Prostate gland (tissue), 2 donors: ENCODE data around the gene TCF20. TPM values are rescaled to one million over a fixed set of nuclear protein-coding genes. Genes with fewer than 3 reads are reported as not detected.

Source experiments
- DNase-seq: peaks from one replicate; pipeline ENCODE4 v3.0.0-alpha.2; 2019; ENCODE audit warnings: low spot score
- H3K27ac ChIP-seq, 2 donors: fragments of 200-600 bp; sonication (generic); 2 replicates each; pipeline ENCODE4 v1.5.1; 2017 to 2019
- H3K27me3 ChIP-seq: fragments of 200-600 bp; sonication (generic); replicated peaks from 2 replicates; pipeline ENCODE4 v1.5.1; 2019; ENCODE audit not compliant: insufficient read depth
- H3K36me3 ChIP-seq, 2 donors: fragments of 200-600 bp; sonication (generic); 1 replicate in 1 of 2; 2 replicates in 1 of 2; pipeline versions ENCODE4 v1.5.1 to v1.8.1; 2017 to 2019
- H3K4me1 ChIP-seq: fragments of 200-600 bp; sonication (generic); replicated peaks from 2 replicates; pipeline ENCODE4 v1.5.1; 2019
- H3K4me3 ChIP-seq, 2 donors: fragments of 200-600 bp; sonication (generic); 2 replicates each; pipeline ENCODE4 v1.5.1; 2017 to 2019
- H3K9me3 ChIP-seq: fragments of 200-600 bp; sonication (generic); 2 replicates; pipeline ENCODE4 v1.5.1; 2017
- CTCF ChIP-seq, 4 experiments: fragments of 200-600 bp in 2 of 4; fragments of 450-650 bp in 2 of 4; sonication (generic) in 2 of 4; IDR thresholded peaks; 1 replicate in 3 of 4; 2 replicates in 1 of 4; pipeline ENCODE4 v1.5.1; 2016 to 2019; ENCODE audit warnings: antibody characterized with exemption in 4 of 4, mild to moderate bottlenecking in 2 of 4, moderate library complexity in 2 of 4
- POLR2A ChIP-seq: fragments of 450-650 bp; IDR thresholded peaks from one replicate; pipeline ENCODE4 v1.6.1; 2016; ENCODE audit warnings: antibody characterized with exemption, mild to moderate bottlenecking
- POLR2AphosphoS5 ChIP-seq: sonication (generic); formaldehyde crosslinking; IDR thresholded peaks from one replicate; pipeline ENCODE4 v1.6.1; 2017; ENCODE audit warnings: antibody characterized with exemption
- WGBS: methylation state at CpG from one replicate; pipeline ENCODE4 v1.1.5; 2018; 5-methylcytosine and 5-hydroxymethylcytosine counted together
- intact Hi-C: fragments of 100-400 bp; cut with DNase I; formaldehyde crosslinking; loops from one replicate; pipeline ENCODE4 v1.14.2; 2022
- total RNA-seq, 2 donors: library from RNA; depleted of rRNA; stranded (reverse); fragments of >200 nt; gene quantifications; one replicate each; pipeline ENCODE4 v1.1.0, GENCODE V29; 2016

The TCF20 gene
- total RNA-seq, 2 donors from 2014 or later, result 43.9 to 47.3 TPM

GRCh38 chr22:42292732-42293520, 22.5 kb upstream of the TCF20 start:
- Histone ChIP-seq H3K27me3 (no peaks in the 10 kb centered on the region), H3K4me1 (peaks cover 3% of the 10 kb centered on the region)
- TF ChIP-seq POLR2AphosphoS5 (no peak), CTCF (IDR thresholded peaks at IDR 0.05) (no peak), POLR2A (no peak)

GRCh38 chr22:42291287-42291686, 20.8 kb upstream of the TCF20 start:
- 94% methylated on average over 6 of the region's 6 CpGs for WGBS
- no peak for TF ChIP-seq POLR2AphosphoS5
- no peaks in the 10 kb centered on the region for H3K4me1 ChIP-seq
- H3K27me3 ChIP-seq, result no peaks in the 10 kb centered on the region
- H3K4me3 ChIP-seq, result no peak overlapping the region
- intact Hi-C loops, result no loop called here
- H3K27ac ChIP-seq, result no peak overlapping the region
- no peaks in the 10 kb centered on the region for H3K36me3 ChIP-seq
- no peak for DNase-seq
- H3K9me3 ChIP-seq, result no peaks in the 10 kb centered on the region

More at GRCh38 chr22:42292732-42293520, 22.5 kb upstream of the TCF20 start:
- no peaks in the 10 kb centered on the region for H3K9me3 ChIP-seq
- no peak for DNase-seq
- intact Hi-C loops, result no loop called here
- no peak overlapping the region for H3K27ac ChIP-seq
- WGBS, result 76% methylated on average over 11 of the region's 12 CpGs
- H3K4me3 ChIP-seq, result no peak overlapping the region
- no peaks in the 10 kb centered on the region for H3K36me3 ChIP-seq

- Histone ChIP-seq H3K36me3 (no peaks in the 10 kb centered on the region), H3K27ac (no peak overlapping the region), H3K27me3 (no peaks in the 10 kb centered on the region), H3K4me1 (no peaks in the 10 kb centered on the region), H3K4me3 (no peak overlapping the region), H3K9me3 (no peaks in the 10 kb centered on the region)
- intact Hi-C loops, result no loop called here
- DNase-seq, result no peak
- TF ChIP-seq POLR2A (no peak), POLR2AphosphoS5 (no peak), CTCF (IDR thresholded peaks at IDR 0.05) (no peak)
- WGBS, result 65% methylated on average over 36 of the region's 36 CpGs
These were observed 19.5 kb upstream of the TCF20 start for GRCh38 chr22:42289671-42290541.

- WGBS, result 55% methylated on average over 5 of the region's 5 CpGs
- Histone ChIP-seq H3K4me3 (no peak overlapping the region), H3K27me3 (no peaks in the 10 kb centered on the region), H3K27ac (no peak overlapping the region), H3K9me3 (no peaks in the 10 kb centered on the region), H3K36me3 (no peaks in the 10 kb centered on the region), H3K4me1 (no peaks in the 10 kb centered on the region)
- intact Hi-C loops, result no loop called here
- no peak for DNase-seq
- TF ChIP-seq CTCF (IDR thresholded peaks at IDR 0.05), result no peak
- no peak for TF ChIP-seq POLR2A
- TF ChIP-seq POLR2AphosphoS5, result no peak
These were observed 18.3 kb upstream of the TCF20 start for GRCh38 chr22:42288791-42289190.

- 66% methylated on average over 8 of the region's 8 CpGs for WGBS
- no peak overlapping the region for H3K4me3 ChIP-seq
- intact Hi-C loops, result no loop called here
These were observed 16.9 kb upstream of the TCF20 start for GRCh38 chr22:42287174-42287890.

More at GRCh38 chr22:42287174-42287890, 16.9 kb upstream of the TCF20 start:
- Histone ChIP-seq H3K27ac (no peak overlapping the region), H3K4me1 (no peaks in the 10 kb centered on the region), H3K9me3 (no peaks in the 10 kb centered on the region), H3K36me3 (no peaks in the 10 kb centered on the region), H3K27me3 (no peaks in the 10 kb centered on the region)
- DNase-seq, result no peak
- TF ChIP-seq POLR2AphosphoS5 (no peak), POLR2A (no peak), CTCF (IDR thresholded peaks at IDR 0.05) (no peak)
